Measurements from ENCODE around the gene AKAP12. TPM values are rescaled to one million over a fixed set of nuclear protein-coding genes. Genes with fewer than 3 reads are reported as not detected.
"Not testable (repeated sequence)": the region's sequence is repeated elsewhere in the genome, so short reads cannot be mapped to it uniquely, and the experiment has no call there.

The AKAP12 gene
- total RNA-seq, 3 donors from 2014 or later (not counting 1 experiment from before 2014, with no cell fraction given): 0.07 to 17.6 (median 0.75) TPM

- H3K27ac Mint-ChIP-seq: no peak overlapping the region
- intact Hi-C loops (cut with micrococcal nuclease): no loop called here
- WGBS (ENCODE audit: insufficient coverage): 83% methylated on average over 4 of the region's 4 CpGs
Measured at GRCh38 chr6:151339369-151339768, 99.6 kb downstream of the AKAP12 start.

GRCh38 chr6:151340219-151340978, 100.6 kb downstream of the AKAP12 start:
- H3K4me3 Mint-ChIP-seq: no peak overlapping the region
- Histone ChIP-seq H3K4me1 (ENCODE audit: control insufficient read depth, insufficient read depth, low read length) (no peaks in the 10 kb centered on the region), H3K4me3 (ENCODE audit: low read length) (no peak overlapping the region), H3K27ac (ENCODE audit: low read length) (no peak overlapping the region), H3K27me3 (ENCODE audit: control insufficient read depth, insufficient read depth, low read length) (no peaks in the 10 kb centered on the region), H3K36me3 (ENCODE audit: control insufficient read depth, insufficient read depth, low read length) (no peaks in the 10 kb centered on the region), H3K9me3 (ENCODE audit: control insufficient read depth, insufficient read depth, low read length) (no peaks in the 10 kb centered on the region)
- no peaks in the 10 kb centered on the region for H3K9me3 Mint-ChIP-seq
- ATAC-seq: no peak
- intact Hi-C loops (cut with micrococcal nuclease): no loop called here
- DNase-seq: no peak
- no peaks in the 10 kb centered on the region for H3K4me1 Mint-ChIP-seq
- no peak overlapping the region for H3K27ac Mint-ChIP-seq
- H3K36me3 Mint-ChIP-seq: no peaks in the 10 kb centered on the region
- H3K27me3 Mint-ChIP-seq (ENCODE audit: low read depth in 2 of 2): no peaks in the 10 kb centered on the region
- WGBS (ENCODE audit: insufficient coverage): 92% methylated on average over 12 of the region's 15 CpGs
- TF ChIP-seq CTCF (IDR thresholded peaks at IDR 0.05): no peak

More at GRCh38 chr6:151339369-151339768, 99.6 kb downstream of the AKAP12 start:
- TF ChIP-seq CTCF (IDR thresholded peaks at IDR 0.05): no peak
- no peaks in the 10 kb centered on the region for H3K9me3 Mint-ChIP-seq
- peaks cover 5% of the 10 kb centered on the region in 2 donors for H3K4me1 Mint-ChIP-seq
- ATAC-seq: no peak
- Histone ChIP-seq H3K9me3 (ENCODE audit: control insufficient read depth, insufficient read depth, low read length) (no peaks in the 10 kb centered on the region), H3K4me1 (ENCODE audit: control insufficient read depth, insufficient read depth, low read length) (peaks cover 2% of the 10 kb centered on the region), H3K27me3 (ENCODE audit: control insufficient read depth, insufficient read depth, low read length) (no peaks in the 10 kb centered on the region), H3K27ac (ENCODE audit: low read length) (no peak overlapping the region), H3K36me3 (ENCODE audit: control insufficient read depth, insufficient read depth, low read length) (no peaks in the 10 kb centered on the region), H3K4me3 (ENCODE audit: low read length) (no peak overlapping the region)
- no peak for DNase-seq
- no peak overlapping the region for H3K4me3 Mint-ChIP-seq
- no peaks in the 10 kb centered on the region for H3K27me3 Mint-ChIP-seq (ENCODE audit: low read depth in 2 of 2)
- H3K36me3 Mint-ChIP-seq: no peaks in the 10 kb centered on the region

- no peaks in the 10 kb centered on the region for H3K36me3 ChIP-seq (ENCODE audit: control insufficient read depth, insufficient read depth, low read length)
- H3K4me3 ChIP-seq (ENCODE audit: low read length): no peak overlapping the region
- H3K27ac Mint-ChIP-seq: no peak overlapping the region
- H3K27me3 Mint-ChIP-seq (ENCODE audit: low read depth in 2 of 2): no peaks in the 10 kb centered on the region
- H3K4me3 Mint-ChIP-seq: no peak overlapping the region
- H3K9me3 ChIP-seq (ENCODE audit: control insufficient read depth, insufficient read depth, low read length): no peaks in the 10 kb centered on the region
- H3K9me3 Mint-ChIP-seq: no peaks in the 10 kb centered on the region
- intact Hi-C loops (cut with micrococcal nuclease): no loop called here
- no peaks in the 10 kb centered on the region for H3K27me3 ChIP-seq (ENCODE audit: control insufficient read depth, insufficient read depth, low read length)
- no peak for TF ChIP-seq CTCF (IDR thresholded peaks at IDR 0.05)
- no peaks in the 10 kb centered on the region for H3K4me1 Mint-ChIP-seq
- DNase-seq (no peak), ATAC-seq (no peak)
- WGBS (ENCODE audit: insufficient coverage): 95% methylated on average over 51 of the region's 52 CpGs
- H3K27ac ChIP-seq (ENCODE audit: low read length): no peak overlapping the region
- H3K4me1 ChIP-seq (ENCODE audit: control insufficient read depth, insufficient read depth, low read length): no peaks in the 10 kb centered on the region
- H3K36me3 Mint-ChIP-seq: no peaks in the 10 kb centered on the region
Measured at GRCh38 chr6:151341476-151342195, 101.9 kb downstream of the AKAP12 start.

- H3K27ac ChIP-seq (ENCODE audit: low read length); H3K9me3 ChIP-seq (ENCODE audit: control insufficient read depth, insufficient read depth, low read length); H3K36me3 Mint-ChIP-seq; ATAC-seq; H3K27me3 ChIP-seq (ENCODE audit: control insufficient read depth, insufficient read depth, low read length); DNase-seq; H3K36me3 ChIP-seq (ENCODE audit: control insufficient read depth, insufficient read depth, low read length); intact Hi-C loops (cut with micrococcal nuclease); H3K27me3 Mint-ChIP-seq (ENCODE audit: low read depth in 2 of 2); H3K4me1 Mint-ChIP-seq; H3K27ac Mint-ChIP-seq; H3K4me3 ChIP-seq (ENCODE audit: low read length); H3K4me3 Mint-ChIP-seq; H3K4me1 ChIP-seq (ENCODE audit: control insufficient read depth, insufficient read depth, low read length); H3K9me3 Mint-ChIP-seq: not testable (repeated sequence)
- 89% methylated on average over 10 of the region's 10 CpGs for WGBS (ENCODE audit: insufficient coverage)
Measured at GRCh38 chr6:151342750-151343149, 103.0 kb downstream of the AKAP12 start.

Measured in natural killer cell (primary cell).